Neural cell (in vitro differentiated cells): ENCODE measurements around the gene FAM110A. TPM values are rescaled to one million over a fixed set of nuclear protein-coding genes. Genes with fewer than 3 reads are reported as not detected.

ENCODE experiments used
- H2AFZ ChIP-seq: fragments of 200-600, 300-800 bp; sonication (generic), shearing (Covaris generic); 2 replicates; pipeline ENCODE4 v1.6.0; 2014; ENCODE audit warnings: low read depth, mild to moderate bottlenecking, antibody characterized with exemption, low read length, moderate library complexity
- H3F3A ChIP-seq: fragments of 200-600 bp; shearing (Covaris generic); 2 replicates; pipeline ENCODE4 v1.6.1; 2016; ENCODE audit warnings: mild to moderate bottlenecking, moderate library complexity, mixed read lengths, antibody characterized with exemption, low read length; ENCODE audit not compliant: insufficient read depth, poor library complexity, severe bottlenecking
- H3K27ac ChIP-seq: fragments of 200-600, 300-800 bp; sonication (generic), shearing (Covaris generic); 2 replicates; pipeline ENCODE4 v1.5.1; 2014; ENCODE audit warnings: mild to moderate bottlenecking, low read length, moderate library complexity
- H3K27me3 ChIP-seq: fragments of 300-800, 200-600 bp; sonication (generic), shearing (Covaris generic); 2 replicates; pipeline ENCODE4 v1.6.0; 2014; ENCODE audit warnings: mild to moderate bottlenecking, low read depth, low read length, moderate library complexity; ENCODE audit not compliant: insufficient read depth
- H3K36me3 ChIP-seq: fragments of 300-800, 200-600 bp; sonication (generic), shearing (Covaris generic); 2 replicates; pipeline ENCODE4 v1.5.1; 2014; ENCODE audit warnings: mild to moderate bottlenecking, antibody characterized with exemption, low read length, moderate library complexity; ENCODE audit not compliant: insufficient read depth
- H3K4me2 ChIP-seq: fragments of 300-800, 200-600 bp; sonication (generic), shearing (Covaris generic); 2 replicates; pipeline ENCODE4 v1.6.0; 2014; ENCODE audit warnings: mild to moderate bottlenecking, low read length
- H3K4me3 ChIP-seq: fragments of 300-800, 200-600 bp; sonication (generic), shearing (Covaris generic); 2 replicates; pipeline ENCODE4 v1.5.1; 2014; ENCODE audit warnings: mild to moderate bottlenecking, low read length, moderate library complexity
- H3K79me2 ChIP-seq: fragments of 200-600 bp; shearing (Covaris generic); replicated peaks from 2 replicates; pipeline ENCODE4 v1.6.0; 2014; ENCODE audit warnings: mild to moderate bottlenecking, low read length, moderate library complexity; ENCODE audit not compliant: insufficient read depth
- H3K9ac ChIP-seq: fragments of 300-800, 200-600 bp; sonication (generic), shearing (Covaris generic); 2 replicates; pipeline ENCODE4 v1.6.1; 2016; ENCODE audit warnings: mild to moderate bottlenecking, low read length, mixed read lengths
- H3K9me2 ChIP-seq: fragments of 200-600 bp; shearing (Covaris generic); 2 replicates; pipeline ENCODE4 v1.6.1; 2016; ENCODE audit warnings: mild to moderate bottlenecking, low read length, mixed read lengths; ENCODE audit not compliant: insufficient read depth
- H3K9me3 ChIP-seq: fragments of 200-600, 300-800 bp; sonication (generic), shearing (Covaris generic); 2 replicates; pipeline ENCODE4 v1.6.1; 2016; ENCODE audit warnings: mild to moderate bottlenecking, mixed run types, low read length, moderate library complexity, mixed read lengths
- H4K20me1 ChIP-seq: fragments of 200-600 bp; shearing (Covaris generic); 2 replicates; pipeline ENCODE4 v1.6.1; 2016; ENCODE audit warnings: mild to moderate bottlenecking, mixed run types; ENCODE audit not compliant: insufficient read depth
- EP300 ChIP-seq: fragments of 450-650 bp; conservative IDR thresholded peaks from 2 replicates; pipeline ENCODE4 v1.6.1; 2014; ENCODE audit warnings: antibody characterized with exemption, mild to moderate bottlenecking, moderate library complexity; ENCODE audit not compliant: poor library complexity, severe bottlenecking
- EZH2 ChIP-seq: fragments of 200-600, 300-800 bp; shearing (Covaris generic), sonication (generic); IDR thresholded peaks from 2 replicates; pipeline ENCODE4 v1.6.1; 2014; ENCODE audit warnings: antibody characterized with exemption, low read length, borderline replicate concordance, mild to moderate bottlenecking; ENCODE audit not compliant: insufficient read depth, poor library complexity, severe bottlenecking
- MXI1 ChIP-seq: fragments of 450-650 bp; conservative IDR thresholded peaks from 2 replicates; pipeline ENCODE4 v1.6.1; 2014; ENCODE audit warnings: antibody characterized with exemption, mild to moderate bottlenecking; ENCODE audit not compliant: poor library complexity, severe bottlenecking
- POLR2AphosphoS5 ChIP-seq: IDR thresholded peaks from 2 replicates; pipeline ENCODE4 v1.6.1; 2012
- RAD21 ChIP-seq: fragments of 450-650 bp; conservative IDR thresholded peaks from 2 replicates; pipeline ENCODE4 v1.6.1; 2014; ENCODE audit warnings: antibody characterized with exemption, mild to moderate bottlenecking, moderate library complexity
- SMC3 ChIP-seq: fragments of 450-650 bp; conservative IDR thresholded peaks from 2 replicates; pipeline ENCODE4 v1.6.1; 2014; ENCODE audit warnings: antibody characterized with exemption, mild to moderate bottlenecking, moderate library complexity; ENCODE audit not compliant: poor library complexity
- TAF1 ChIP-seq: IDR thresholded peaks from 2 replicates; pipeline ENCODE4 v1.6.1; 2012; ENCODE audit warnings: low read depth
- polyA plus RNA-seq: library from polyadenylated mRNA; depleted of rRNA; stranded (reverse); fragments of >200 nt; gene quantifications from 2 replicates; pipeline ENCODE4 v1.2.3, GENCODE V29; 2014
- TF ChIP-seq, protein P1 (sequence below): IDR thresholded peaks from 2 replicates; pipeline ENCODE4 v1.6.1; 2012; ENCODE audit warnings: borderline replicate concordance
- TF ChIP-seq, protein P2 (sequence below): fragments of 450-650 bp; IDR thresholded peaks from 2 replicates; pipeline ENCODE4 v1.5.1; 2014; ENCODE audit warnings: antibody characterized with exemption, mild to moderate bottlenecking, moderate library complexity; ENCODE audit not compliant: poor library complexity, severe bottlenecking

Gene FAM110A
- polyA plus RNA-seq, 1 donor from 2014 or later: 5.8 TPM

DNA sequence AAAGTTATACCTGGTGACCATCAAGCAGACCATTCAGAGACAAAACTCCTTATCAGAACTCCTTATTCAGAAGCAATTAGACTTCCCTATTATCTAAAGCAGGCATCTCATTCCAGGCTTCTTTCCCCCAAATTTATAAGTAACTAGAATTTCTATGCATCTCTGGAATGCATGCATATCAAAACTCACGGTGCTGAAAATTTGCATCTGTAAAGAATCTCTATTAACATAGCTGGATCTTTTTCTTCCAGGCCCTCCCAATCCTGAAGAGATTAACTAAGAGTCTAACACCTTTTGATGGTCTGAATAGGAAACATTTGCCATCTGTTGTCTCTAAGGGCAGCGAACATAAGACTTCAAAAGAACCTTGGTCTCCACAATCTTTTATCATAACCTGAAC lies 42.5 kb upstream of the FAM110A start:
- Histone ChIP-seq H3K4me2 (no peak overlapping the region), H3K9me3 (no peaks in the 10 kb centered on the region)

DNA sequence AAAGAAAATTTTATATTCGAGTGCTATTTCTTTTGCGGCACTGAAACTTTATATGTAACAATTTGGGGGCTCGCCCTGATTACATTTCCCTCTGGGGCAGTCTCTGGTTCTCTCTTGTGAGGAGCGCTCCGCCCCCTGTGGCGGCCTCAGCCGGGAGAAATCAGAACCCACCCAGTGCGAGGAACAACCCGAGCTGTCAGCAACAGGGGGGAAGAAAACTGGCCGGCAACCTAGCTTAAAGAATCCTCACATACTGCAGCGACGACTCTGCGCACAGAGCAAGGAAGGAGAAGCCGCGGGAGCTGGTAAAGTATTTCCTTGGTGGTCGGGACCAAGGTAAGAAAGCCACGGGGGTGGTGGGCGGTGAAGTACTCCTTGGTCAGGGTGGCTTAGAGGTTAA lies 41.3 kb upstream of the FAM110A start:
- no peaks in the 10 kb centered on the region for H3K9me3 ChIP-seq
- no peaks in the 10 kb centered on the region for H3K79me2 ChIP-seq
- no peaks in the 10 kb centered on the region for H3F3A ChIP-seq
- no peaks in the 10 kb centered on the region for H4K20me1 ChIP-seq
- no peaks in the 10 kb centered on the region for H3K27me3 ChIP-seq
- TF ChIP-seq RAD21 (no peak), SMC3 (no peak), MXI1 (no peak), TAF1 (no peak), EZH2 (no peak), POLR2AphosphoS5 (no peak), EP300 (no peak)
- TF ChIP-seq, protein P1, sequence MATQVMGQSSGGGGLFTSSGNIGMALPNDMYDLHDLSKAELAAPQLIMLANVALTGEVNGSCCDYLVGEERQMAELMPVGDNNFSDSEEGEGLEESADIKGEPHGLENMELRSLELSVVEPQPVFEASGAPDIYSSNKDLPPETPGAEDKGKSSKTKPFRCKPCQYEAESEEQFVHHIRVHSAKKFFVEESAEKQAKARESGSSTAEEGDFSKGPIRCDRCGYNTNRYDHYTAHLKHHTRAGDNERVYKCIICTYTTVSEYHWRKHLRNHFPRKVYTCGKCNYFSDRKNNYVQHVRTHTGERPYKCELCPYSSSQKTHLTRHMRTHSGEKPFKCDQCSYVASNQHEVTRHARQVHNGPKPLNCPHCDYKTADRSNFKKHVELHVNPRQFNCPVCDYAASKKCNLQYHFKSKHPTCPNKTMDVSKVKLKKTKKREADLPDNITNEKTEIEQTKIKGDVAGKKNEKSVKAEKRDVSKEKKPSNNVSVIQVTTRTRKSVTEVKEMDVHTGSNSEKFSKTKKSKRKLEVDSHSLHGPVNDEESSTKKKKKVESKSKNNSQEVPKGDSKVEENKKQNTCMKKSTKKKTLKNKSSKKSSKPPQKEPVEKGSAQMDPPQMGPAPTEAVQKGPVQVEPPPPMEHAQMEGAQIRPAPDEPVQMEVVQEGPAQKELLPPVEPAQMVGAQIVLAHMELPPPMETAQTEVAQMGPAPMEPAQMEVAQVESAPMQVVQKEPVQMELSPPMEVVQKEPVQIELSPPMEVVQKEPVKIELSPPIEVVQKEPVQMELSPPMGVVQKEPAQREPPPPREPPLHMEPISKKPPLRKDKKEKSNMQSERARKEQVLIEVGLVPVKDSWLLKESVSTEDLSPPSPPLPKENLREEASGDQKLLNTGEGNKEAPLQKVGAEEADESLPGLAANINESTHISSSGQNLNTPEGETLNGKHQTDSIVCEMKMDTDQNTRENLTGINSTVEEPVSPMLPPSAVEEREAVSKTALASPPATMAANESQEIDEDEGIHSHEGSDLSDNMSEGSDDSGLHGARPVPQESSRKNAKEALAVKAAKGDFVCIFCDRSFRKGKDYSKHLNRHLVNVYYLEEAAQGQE: no peak
- TF ChIP-seq, protein P2, sequence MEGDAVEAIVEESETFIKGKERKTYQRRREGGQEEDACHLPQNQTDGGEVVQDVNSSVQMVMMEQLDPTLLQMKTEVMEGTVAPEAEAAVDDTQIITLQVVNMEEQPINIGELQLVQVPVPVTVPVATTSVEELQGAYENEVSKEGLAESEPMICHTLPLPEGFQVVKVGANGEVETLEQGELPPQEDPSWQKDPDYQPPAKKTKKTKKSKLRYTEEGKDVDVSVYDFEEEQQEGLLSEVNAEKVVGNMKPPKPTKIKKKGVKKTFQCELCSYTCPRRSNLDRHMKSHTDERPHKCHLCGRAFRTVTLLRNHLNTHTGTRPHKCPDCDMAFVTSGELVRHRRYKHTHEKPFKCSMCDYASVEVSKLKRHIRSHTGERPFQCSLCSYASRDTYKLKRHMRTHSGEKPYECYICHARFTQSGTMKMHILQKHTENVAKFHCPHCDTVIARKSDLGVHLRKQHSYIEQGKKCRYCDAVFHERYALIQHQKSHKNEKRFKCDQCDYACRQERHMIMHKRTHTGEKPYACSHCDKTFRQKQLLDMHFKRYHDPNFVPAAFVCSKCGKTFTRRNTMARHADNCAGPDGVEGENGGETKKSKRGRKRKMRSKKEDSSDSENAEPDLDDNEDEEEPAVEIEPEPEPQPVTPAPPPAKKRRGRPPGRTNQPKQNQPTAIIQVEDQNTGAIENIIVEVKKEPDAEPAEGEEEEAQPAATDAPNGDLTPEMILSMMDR: no peak
- no peak overlapping the region for H3K9ac ChIP-seq
- no peak overlapping the region for H2AFZ ChIP-seq
- H3K9me2 ChIP-seq: no peaks in the 10 kb centered on the region
- no peaks in the 10 kb centered on the region for H3K36me3 ChIP-seq
- no peak overlapping the region for H3K4me3 ChIP-seq
- no peak overlapping the region for H3K4me2 ChIP-seq
- no peak overlapping the region for H3K27ac ChIP-seq

More for the DNA sequence above, 42.5 kb upstream of the FAM110A start:
- Histone ChIP-seq H3K36me3 (no peaks in the 10 kb centered on the region), H3K4me3 (no peak overlapping the region), H4K20me1 (no peaks in the 10 kb centered on the region), H3K79me2 (no peaks in the 10 kb centered on the region), H3K27me3 (no peaks in the 10 kb centered on the region), H3K9ac (no peak overlapping the region), H2AFZ (no peak overlapping the region), H3K27ac (no peak overlapping the region), H3F3A (no peaks in the 10 kb centered on the region), H3K9me2 (no peaks in the 10 kb centered on the region)
- no peak for TF ChIP-seq MXI1
- TF ChIP-seq, protein P2: no peak
